MV-4-11 (cell line): ENCODE measurements around the gene EGFL7.

Source experiments
- DNase-seq: peaks from one replicate; lab custom pipeline; 2025; lab: John Stamatoyannopoulos, UW

EGFL7 gene

GRCh38 chr9:136662656-136663581 lies at the start of gene EGFL7:
Gene EGFL7, plus strand, starts transcription at chr9:136662916. Its CDS starts 5,367 bp downstream, at chr9:136668283.
- no peak for DNase-seq

- no peak for DNase-seq
Measured at GRCh38 chr9:136613824-136614371, 48.8 kb upstream of the EGFL7 start.

GRCh38 chr9:136614372-136614922 lies 48.3 kb upstream of the EGFL7 start:
- peak; percentile 12 for DNase-seq

- DNase-seq, result no peak
Measured at GRCh38 chr9:136614967-136615623, 47.6 kb upstream of the EGFL7 start.

- DNase-seq, result peak; percentile 56
Measured at GRCh38 chr9:136615631-136616306, 46.9 kb upstream of the EGFL7 start.

- DNase-seq, result no peak
Measured at GRCh38 chr9:136616307-136616635, 46.4 kb upstream of the EGFL7 start.

- no peak for DNase-seq
Measured at GRCh38 chr9:136616948-136617695, 45.6 kb upstream of the EGFL7 start.

- peak; percentile 19 for DNase-seq
Measured at GRCh38 chr9:136617746-136618579, 44.8 kb upstream of the EGFL7 start.

GRCh38 chr9:136618580-136619547 lies 43.9 kb upstream of the EGFL7 start:
- peak; percentile 90 for DNase-seq

GRCh38 chr9:136619742-136620440 lies 42.8 kb upstream of the EGFL7 start:
- peak; percentile 95 for DNase-seq

- DNase-seq, result no peak
Measured at GRCh38 chr9:136620441-136621018, 42.2 kb upstream of the EGFL7 start.

- DNase-seq, result peak; percentile 48
Measured at GRCh38 chr9:136621019-136621733, 41.5 kb upstream of the EGFL7 start.

- DNase-seq, result no peak
Measured at GRCh38 chr9:136621734-136622093, 41.0 kb upstream of the EGFL7 start.

GRCh38 chr9:136622538-136622948 lies 40.2 kb upstream of the EGFL7 start:
- DNase-seq, result no peak

GRCh38 chr9:136623016-136623841 lies 39.5 kb upstream of the EGFL7 start:
- DNase-seq, result peak; percentile 8

GRCh38 chr9:136623842-136624183 lies 38.9 kb upstream of the EGFL7 start:
- DNase-seq, result peak; percentile 23
